ENCODE measurements around the gene NLRP11. TPM values are rescaled to one million over a fixed set of nuclear protein-coding genes. Genes with fewer than 3 reads are reported as not detected.

NLRP11 gene
- total RNA-seq, 1 experiment from 2014 or later, result not detected

GRCh38 chr19:55870736-55871135 is 38.9 kb upstream of the NLRP11 start:
- Mint-ChIP-seq H3K27ac (no peak overlapping the region), H3K9me3 (peaks cover 85 to 92% of the 10 kb centered on the region in 2 experiments), H3K4me3 (no peak overlapping the region), H3K27me3 (ENCODE audit: low read depth) (no peaks in the 10 kb centered on the region; the same call in 1 of the 2 replicates), H3K36me3 (ENCODE audit: insufficient read depth in 1 of 3, low read depth in 3 of 3) (peaks cover 4 to 35% (median 9%) of the 10 kb centered on the region in 3 experiments; a peak in 4 of 7 replicates), H3K4me1 (no peaks in the 10 kb centered on the region)
- no peaks in the 10 kb centered on the region for H3K4me1 ChIP-seq (ENCODE audit: insufficient read depth, low read length)
- H4K5ac ChIP-seq (ENCODE audit: insufficient read length, low read depth, low read length), result no peak overlapping the region
- no peak overlapping the region for H3K9ac ChIP-seq (ENCODE audit: extremely low read depth, insufficient read length, low read length)
- H2AK5ac ChIP-seq (ENCODE audit: insufficient read length, low read length), result no peak overlapping the region
- no peak overlapping the region for H2BK120ac ChIP-seq (ENCODE audit: low read depth, low read length, poor library complexity, severe bottlenecking)
- H3K79me1 ChIP-seq (ENCODE audit: insufficient read depth, low read depth, low read length, poor library complexity, severe bottlenecking), result no peaks in the 10 kb centered on the region
- H3K4me2 ChIP-seq (ENCODE audit: insufficient read depth, insufficient read length, low read length), result no peak overlapping the region
- H3K4ac ChIP-seq (ENCODE audit: low read depth, low read length), result no peak overlapping the region
- no peaks in the 10 kb centered on the region for H3K27me3 ChIP-seq (ENCODE audit: insufficient read depth, low read length)
- peaks cover 84% of the 10 kb centered on the region for H3K9me3 ChIP-seq (ENCODE audit: control insufficient read depth, low read depth, low read length)
- H3K56ac ChIP-seq (ENCODE audit: insufficient read length, low read depth, low read length), result no peak overlapping the region
- H4K8ac ChIP-seq (replicated peaks; ENCODE audit: insufficient read length, low read depth, low read length), result no peak overlapping the region
- H2AFZ ChIP-seq (ENCODE audit: low read length), result no peak overlapping the region
- no peak overlapping the region for H2BK20ac ChIP-seq (ENCODE audit: low read depth, low read length, poor library complexity, severe bottlenecking)
- no CpG with 5 or more reads among the region's 11 CpGs for WGBS (ENCODE audit: extremely low coverage, insufficient read length, low lambda C conversion rate)
- no peak overlapping the region for H4K91ac ChIP-seq (ENCODE audit: insufficient read length, low read depth, low read length)
- no peak overlapping the region for H3K18ac ChIP-seq (ENCODE audit: insufficient read length, low read depth, low read length)
- H3K79me2 ChIP-seq (ENCODE audit: insufficient read depth, low read length), result no peaks in the 10 kb centered on the region
- H2BK5ac ChIP-seq (ENCODE audit: insufficient read length, low read length), result no peak overlapping the region
- H3K14ac ChIP-seq (ENCODE audit: insufficient read depth, low read length), result no peak overlapping the region
- H3K27ac ChIP-seq (ENCODE audit: insufficient read length, low read depth, low read length), result no peak overlapping the region
- H2BK15ac ChIP-seq (ENCODE audit: low read depth, low read length), result no peak overlapping the region
- no peak for TF ChIP-seq CTCF (conservative IDR thresholded peaks at IDR 0.05)
- H2BK12ac ChIP-seq (ENCODE audit: insufficient read length, low read depth, low read length), result no peak overlapping the region
- no peak for DNase-seq
- H3K23ac ChIP-seq (ENCODE audit: insufficient read length, low read depth, low read length), result no peak overlapping the region
- H3T11ph ChIP-seq (ENCODE audit: low read length), result no peak overlapping the region
- no peaks in the 10 kb centered on the region for H4K20me1 ChIP-seq (ENCODE audit: control insufficient read depth, insufficient read depth, insufficient read length)
- H3K23me2 ChIP-seq (ENCODE audit: insufficient read length, low read depth, low read length, poor library complexity, severe bottlenecking), result no peaks in the 10 kb centered on the region

Measured in H9 (cell line).